ENCODE measurements around the gene MCTP1. TPM values are rescaled to one million over a fixed set of nuclear protein-coding genes. Genes with fewer than 3 reads are reported as not detected.

The MCTP1 gene
- total and polyA plus RNA-seq, 2 of the 8 experiments (the other 6 are each of a cell fraction or from before 2014, with no cell fraction given) = 0.56 to 3.4 TPM

DNA sequence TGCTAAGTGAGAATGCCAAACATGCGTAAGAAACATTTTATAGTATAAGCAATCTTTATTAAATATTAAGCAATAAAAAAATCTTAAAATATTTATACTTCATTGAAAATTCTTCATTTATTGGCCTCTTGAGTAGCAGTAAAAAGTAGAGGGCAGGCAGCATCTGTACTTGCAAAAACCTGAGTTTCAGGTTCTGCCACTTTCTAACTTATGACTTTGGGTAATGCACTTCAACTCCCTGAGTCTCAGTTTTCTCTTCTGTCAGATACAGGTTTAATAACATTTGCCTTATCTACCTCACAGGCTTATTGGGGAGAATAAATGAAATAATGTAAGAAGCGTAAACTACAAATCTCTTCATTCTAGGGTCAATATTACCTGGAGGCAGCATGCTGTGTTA, 19.8 kb upstream of the MCTP1 start:
- Histone ChIP-seq H3K27ac (ENCODE audit: low read depth, low read length) (no peak overlapping the region), H3K36me3 (ENCODE audit: control insufficient read depth in 2 of 4, insufficient read depth in 4 of 4, low read length in 3 of 4) (no peaks in the 10 kb centered on the region), H2AFZ (ENCODE audit: low read length) (no peak overlapping the region), H2BK15ac (ENCODE audit: low read length) (no peak overlapping the region), H2BK12ac (ENCODE audit: low read depth, low read length) (no peak overlapping the region), H4K5ac (ENCODE audit: insufficient read length, low read depth, low read length) (no peak overlapping the region), H3K4me3 (ENCODE audit: extremely low read depth in 1 of 4, insufficient read depth in 2 of 4, low read depth in 3 of 4, low read length in 4 of 4) (no peak overlapping the region), H3K79me2 (ENCODE audit: control insufficient read depth in 1 of 2, insufficient read depth in 2 of 2, low read length in 2 of 2) (no peaks in the 10 kb centered on the region), H3K4me1 (replicated peaks in 1 of 4; ENCODE audit: control insufficient read depth in 3 of 4, insufficient read depth in 4 of 4, low read length in 3 of 4) (no peaks in the 10 kb centered on the region), H3K23me2 (ENCODE audit: low read depth, low read length) (no peaks in the 10 kb centered on the region; the same call in 1 of the 2 replicates), H3K18ac (ENCODE audit: extremely low read depth, low read length) (no peak overlapping the region), H2AK5ac (ENCODE audit: low read depth, low read length) (no peak overlapping the region), H3K9me3 (ENCODE audit: insufficient read depth in 2 of 2, low read depth in 1 of 2, low read length in 1 of 2) (no peaks in the 10 kb centered on the region), H3K79me1 (ENCODE audit: low read depth, low read length) (no peaks in the 10 kb centered on the region), H2BK20ac (ENCODE audit: low read length) (no peak overlapping the region), H2BK120ac (replicated peaks; ENCODE audit: low read depth, low read length) (no peak overlapping the region), H4K8ac (ENCODE audit: extremely low read depth, insufficient read depth, low read length) (no peak overlapping the region), H4K91ac (replicated peaks; ENCODE audit: insufficient read length, low read length) (no peak overlapping the region), H4K20me1 (replicated peaks in 1 of 2; ENCODE audit: control insufficient read depth in 1 of 2, insufficient read depth in 2 of 2, low read length in 2 of 2) (no peaks in the 10 kb centered on the region), H3K9ac (replicated peaks in 1 of 4; ENCODE audit: extremely low read depth in 1 of 4, low read depth in 3 of 4, low read length in 3 of 4) (no peak overlapping the region), H3K4me2 (ENCODE audit: insufficient read depth in 1 of 2, low read depth in 2 of 2, low read length in 2 of 2) (no peak overlapping the region), H3K27me3 (replicated peaks in 1 of 4; ENCODE audit: control insufficient read depth in 3 of 4, extremely low read depth in 1 of 4, insufficient read depth in 3 of 4, low read length in 3 of 4) (no peaks in the 10 kb centered on the region), H3K23ac (ENCODE audit: insufficient read length) (no peak overlapping the region), H3K56ac (replicated peaks; ENCODE audit: insufficient read length, low read depth, low read length) (no peak overlapping the region), H3K14ac (ENCODE audit: insufficient read length) (no peak overlapping the region), H2BK5ac (ENCODE audit: low read depth, low read length) (no peak overlapping the region), H3K4ac (replicated peaks; ENCODE audit: insufficient read length, low read depth, low read length) (no peak overlapping the region)
- CTCF ChIA-PET (ENCODE audit: partially characterized antibody) = interaction anchor here (0.8 to 1.0 kb wide), 2 partner anchors 335 to 336 kb away, joined by 3 read pairs; no protein-coding TSS in a partner anchor
- POLR2A ChIA-PET (ENCODE audit: partially characterized antibody) = no interaction called here
- no peak for FAIRE-seq
- DNase-seq (ENCODE audit: low read depth in 1 of 2, low spot score in 2 of 2) = no peak
- WGBS, 2 experiments (ENCODE audit: extremely low coverage in 1 of 2, insufficient coverage in 1 of 2, insufficient read length in 1 of 2, insufficient replicate concordance in 2 of 2, low coverage in 1 of 2, low lambda C conversion rate in 2 of 2, missing lambda C conversion rate in 1 of 2) = 90% methylated on average over 2 of the region's 2 CpGs; no CpG with 5 or more reads in 1 of the 2 experiments
- no peak for TF ChIP-seq FOSL1 (IDR thresholded peaks at IDR 0.05; ENCODE audit: insufficient read depth, low read depth, low read length)
- TF ChIP-seq RNF2 (IDR thresholded peaks at IDR 0.05; ENCODE audit: borderline replicate concordance, low read depth, low read length, missing control alignments, poor library complexity, severe bottlenecking) = no peak
- no peak for TF ChIP-seq EP300 (IDR thresholded peaks at IDR 0.05; ENCODE audit: borderline replicate concordance in 1 of 2, low read depth in 2 of 2, low read length in 2 of 2)
- TF ChIP-seq KDM5A (IDR thresholded peaks at IDR 0.05; ENCODE audit: low read length) = no peak
- no peak for TF ChIP-seq CTBP2 (IDR thresholded peaks at IDR 0.05; ENCODE audit: borderline replicate concordance, insufficient read depth, insufficient read length, low read length)
- TF ChIP-seq ATF3 (IDR thresholded peaks at IDR 0.05; ENCODE audit: insufficient read depth, low read depth, low read length) = no peak
- TF ChIP-seq SP1 (IDR thresholded peaks at IDR 0.05; ENCODE audit: low read depth, low read length) = no peak
- TF ChIP-seq SIRT6 (IDR thresholded peaks at IDR 0.05; ENCODE audit: low read length) = no peak
- no peak for TF ChIP-seq SRF (IDR thresholded peaks at IDR 0.05; ENCODE audit: low read depth, low read length)
- TF ChIP-seq SP2 (IDR thresholded peaks at IDR 0.05; ENCODE audit: low read length) = no peak
- no peak for TF ChIP-seq BRCA1 (IDR thresholded peaks at IDR 0.05; ENCODE audit: low read depth, low read length)
- no peak for TF ChIP-seq HDAC2 (IDR thresholded peaks at IDR 0.05; ENCODE audit: borderline replicate concordance in 1 of 2, low read depth in 2 of 2, low read length in 2 of 2)
- TF ChIP-seq CREB1 (IDR thresholded peaks at IDR 0.05) = no peak
- TF ChIP-seq KDM4A (IDR thresholded peaks at IDR 0.05; ENCODE audit: low read depth, low read length, severe bottlenecking) = no peak

All from H1 (cell line).